GM04504 (cell line): Measurements from ENCODE around the gene EVPLL.
"Not testable (repeated sequence)": the region's sequence is repeated elsewhere in the genome, so short reads cannot be mapped to it uniquely, and the experiment has no call there.

Source experiments
- DNase-seq: peaks from one replicate; pipeline ENCODE4 v3.0.0-alpha.2; 2012; ENCODE audit warnings: low read depth

The EVPLL gene

GRCh38 chr17:18425593-18425992, 48.0 kb downstream of the EVPLL start:
- not testable (repeated sequence) for DNase-seq

GRCh38 chr17:18426639-18427038, 49.1 kb downstream of the EVPLL start:
- DNase-seq = not testable (repeated sequence)

- DNase-seq = not testable (repeated sequence)
These were observed 54.6 kb downstream of the EVPLL start for GRCh38 chr17:18432206-18432605.
